Measurements from ENCODE around the gene AK9.

The AK9 gene

GRCh38 chr6:109486068-109486467, 204.9 kb downstream of the AK9 start:
- no peak for TF ChIP-seq CTCF (IDR thresholded peaks at IDR 0.05; ENCODE audit: low read depth, low read length, missing control alignments)
- no peak overlapping the region for H3K4me3 ChIP-seq (ENCODE audit: low read depth, low read length)
- DNase-seq (ENCODE audit: low read depth) = no peak

DNA sequence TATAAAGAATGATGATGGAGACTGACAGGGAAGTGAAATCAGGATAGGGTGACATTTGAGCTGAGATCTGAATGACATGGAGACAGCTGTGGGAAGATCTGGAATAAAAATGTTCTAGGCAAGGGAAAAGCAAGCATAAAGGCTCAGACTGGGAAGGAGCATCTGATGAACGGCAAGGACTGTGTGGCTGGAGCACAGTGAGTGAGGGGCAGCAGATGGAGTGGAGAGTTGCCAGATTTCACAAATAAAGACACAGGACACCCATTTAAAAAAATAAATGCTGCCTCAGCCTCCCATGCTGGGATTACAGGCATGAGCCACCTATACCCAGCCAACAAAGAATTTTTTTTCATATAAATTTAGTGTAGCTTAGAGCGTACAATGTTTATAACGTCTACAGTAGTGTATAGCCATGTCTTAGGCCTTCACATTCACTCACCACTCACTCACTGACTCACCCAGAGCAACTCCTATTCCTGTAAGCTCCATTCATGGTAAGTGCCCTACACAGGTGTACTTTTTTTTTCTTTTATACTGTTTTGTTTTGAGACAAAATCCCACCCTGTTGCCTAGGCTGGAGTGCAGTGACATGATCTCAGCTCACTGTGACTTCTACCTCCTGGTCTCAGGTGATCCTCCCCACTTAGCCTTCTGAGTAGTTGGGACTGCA, 205.6 kb downstream of the AK9 start:
- no peak for DNase-seq (ENCODE audit: low read depth)
- TF ChIP-seq CTCF (IDR thresholded peaks at IDR 0.05; ENCODE audit: low read depth, low read length, missing control alignments) = no peak

GRCh38 chr6:109484122-109484521, 206.9 kb downstream of the AK9 start:
- DNase-seq (ENCODE audit: low read depth) = no peak
- no peak overlapping the region for H3K4me3 ChIP-seq (ENCODE audit: low read depth, low read length)
- no peak for TF ChIP-seq CTCF (IDR thresholded peaks at IDR 0.05; ENCODE audit: low read depth, low read length, missing control alignments)

More for the DNA sequence above, 205.6 kb downstream of the AK9 start:
- no peak overlapping the region for H3K4me3 ChIP-seq (ENCODE audit: low read depth, low read length)

- H3K4me3 ChIP-seq (ENCODE audit: low read depth, low read length) = peak overlapping the region; percentile 42
- TF ChIP-seq CTCF (IDR thresholded peaks at IDR 0.05; ENCODE audit: low read depth, low read length, missing control alignments) = no peak
- DNase-seq (ENCODE audit: low read depth) = no peak
Observed at GRCh38 chr6:109483735-109484057, 207.3 kb downstream of the AK9 start.

- DNase-seq (ENCODE audit: low read depth) = peak; percentile 58
- peak within 1 kb of the TSS; percentile 92 for H3K4me3 ChIP-seq (ENCODE audit: low read depth, low read length)
- TF ChIP-seq CTCF (IDR thresholded peaks at IDR 0.05; ENCODE audit: low read depth, low read length, missing control alignments) = no peak
Observed at GRCh38 chr6:109482905-109483734, 207.9 kb downstream of the AK9 start, which contains the start of gene ZBTB24. Gene ZBTB24, minus strand, starts transcription at chr6:109483219. Its CDS starts 1,193 bp downstream, at chr6:109482026.

DNA sequence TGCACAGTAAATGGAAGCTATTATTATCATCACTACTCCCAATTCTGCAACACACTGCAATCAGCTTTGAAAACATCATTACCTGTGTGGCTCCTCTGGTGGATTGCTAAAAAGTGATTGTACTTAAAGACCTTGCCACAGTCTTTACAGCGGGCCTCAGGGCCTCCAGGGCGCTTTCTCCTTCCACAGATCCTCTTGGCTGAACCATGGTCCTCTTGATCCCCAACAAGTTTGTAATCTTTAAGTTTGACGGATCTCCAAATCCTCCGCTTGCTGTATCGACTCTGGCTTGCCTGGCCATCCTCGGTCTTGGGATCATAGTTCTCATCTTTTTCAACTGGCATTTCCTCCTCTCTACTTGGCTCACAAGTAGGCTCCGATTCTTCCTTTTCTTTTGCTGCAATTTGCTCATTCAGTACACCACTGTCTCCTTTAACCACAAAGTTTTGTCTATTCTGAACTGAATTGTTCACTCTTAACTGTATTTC, 210.0 kb downstream of the AK9 start:
- no peak for TF ChIP-seq CTCF (IDR thresholded peaks at IDR 0.05; ENCODE audit: low read depth, low read length, missing control alignments)
- H3K4me3 ChIP-seq (ENCODE audit: low read depth, low read length) = peak overlapping the region; percentile 16; the same call in 1 of the 2 replicates
- no peak for DNase-seq (ENCODE audit: low read depth)
